Thyroid gland (tissue), 4 donors: ENCODE measurements around the gene IFT122.

Source experiments
- CTCF ChIP-seq, 6 experiments: fragments of 200-600 bp in 3 of 6; fragments of 450-650 bp in 3 of 6; sonication (generic) in 3 of 6; IDR thresholded peaks; one replicate each; pipeline ENCODE4 v1.5.1; 2016 to 2019; ENCODE audit warnings: antibody characterized with exemption in 6 of 6, mild to moderate bottlenecking in 2 of 6, inconsistent platforms in 1 of 6, moderate library complexity in 1 of 6
- POLR2A ChIP-seq, 2 donors: fragments of 450-650 bp; IDR thresholded peaks; one replicate each; pipeline ENCODE4 v1.6.1; 2017; ENCODE audit warnings: antibody characterized with exemption in 2 of 2, mild to moderate bottlenecking in 2 of 2, moderate library complexity in 1 of 2

GRCh38 chr3:129534428-129535027, 94.5 kb downstream of the IFT122 start:
- TF ChIP-seq CTCF (IDR thresholded peaks at IDR 0.05) (no peak), POLR2A (IDR thresholded peaks at IDR 0.05) (no peak)
